Raji (cell line): ENCODE results near the gene ENGASE.

Experiments
- POLR2A ChIP-seq: IDR thresholded peaks from 2 replicates; pipeline ENCODE4 v1.6.1; 2011; ENCODE audit warnings: low read depth, low read length, control low read depth; ENCODE audit not compliant: insufficient read depth

Gene ENGASE

GRCh38 chr17:79105937-79106336, 31.3 kb downstream of the ENGASE start:
- no peak for TF ChIP-seq POLR2A

GRCh38 chr17:79106958-79107357, 32.3 kb downstream of the ENGASE start:
- TF ChIP-seq POLR2A: no peak

GRCh38 chr17:79107499-79108231, 33.0 kb downstream of the ENGASE start:
- no peak for TF ChIP-seq POLR2A

DNA sequence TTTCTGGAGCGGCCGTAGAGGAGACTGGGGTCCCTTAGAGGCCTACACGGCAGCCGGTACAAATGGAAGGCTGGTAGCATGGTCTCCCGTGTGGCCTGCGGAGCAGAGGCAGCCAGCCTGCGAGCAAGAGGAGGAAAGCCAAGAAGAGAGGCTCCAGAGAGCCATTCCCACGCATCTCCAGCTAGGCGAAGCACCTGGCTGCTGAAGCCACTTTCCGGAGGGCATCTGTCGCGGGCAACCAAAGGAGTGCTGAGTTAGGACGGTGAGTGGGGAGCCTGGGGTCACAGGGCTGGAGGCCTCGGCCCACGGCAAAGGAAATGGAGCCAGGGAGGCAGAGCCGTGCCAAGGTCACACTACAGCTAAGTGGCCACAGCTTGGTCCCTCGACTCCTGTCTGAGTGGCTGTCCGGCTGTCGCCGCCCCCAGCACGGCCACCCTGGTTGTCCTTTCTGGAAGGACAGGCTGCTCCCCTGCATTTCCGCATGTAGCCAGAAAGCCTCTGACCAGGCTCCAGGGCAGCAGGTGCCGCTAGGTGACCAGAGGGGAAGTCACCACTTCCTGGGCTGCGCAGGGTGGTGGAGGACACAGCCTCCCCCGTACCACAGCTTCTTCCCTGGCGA, 33.7 kb downstream of the ENGASE start:
- no peak for TF ChIP-seq POLR2A

GRCh38 chr17:79108870-79109269, 34.2 kb downstream of the ENGASE start:
- no peak for TF ChIP-seq POLR2A

- TF ChIP-seq POLR2A: no peak
These were observed 35.0 kb downstream of the ENGASE start for GRCh38 chr17:79109584-79109983.

DNA sequence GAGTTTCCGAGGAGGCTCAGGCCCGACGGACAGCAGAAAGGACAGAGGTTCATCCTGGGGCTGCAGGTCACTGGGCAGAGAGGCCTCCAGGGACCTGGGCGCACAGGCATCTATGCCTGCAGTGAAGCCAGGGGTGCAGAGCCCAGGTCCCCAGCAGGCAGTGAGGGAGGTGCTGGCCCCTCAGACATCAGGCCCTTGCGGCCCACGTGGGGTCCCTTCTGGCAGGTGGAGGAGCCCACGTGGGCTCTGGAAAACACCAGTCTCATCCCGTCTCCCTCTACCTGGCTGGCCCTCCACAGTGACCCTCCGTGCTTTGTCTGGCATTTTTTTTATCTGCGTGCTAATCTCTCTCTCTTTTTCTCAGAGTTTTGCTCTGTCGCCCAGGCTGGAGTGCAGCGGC, 36.5 kb downstream of the ENGASE start:
- no peak for TF ChIP-seq POLR2A

DNA sequence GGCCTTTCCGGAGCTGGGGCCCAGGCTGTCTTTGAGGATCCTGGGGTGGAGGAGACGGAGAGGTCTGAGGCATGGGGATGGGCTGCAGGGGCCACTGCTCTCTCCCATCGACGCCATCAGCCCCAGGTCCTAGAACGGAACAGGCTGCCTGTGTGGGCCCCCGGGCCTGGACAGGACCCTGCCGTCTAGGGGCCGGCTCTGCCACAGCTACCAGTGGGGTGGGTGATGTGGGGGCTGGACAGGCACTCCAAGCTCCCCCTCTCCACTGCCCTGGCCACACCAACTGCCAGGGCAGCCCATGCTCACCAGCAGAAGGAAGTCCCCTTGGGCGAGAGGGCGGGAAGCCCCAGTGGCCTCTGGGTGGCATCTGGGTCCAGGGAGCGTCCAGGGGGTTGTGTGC, 37.8 kb downstream of the ENGASE start:
- no peak for TF ChIP-seq POLR2A

- TF ChIP-seq POLR2A: no peak
These were observed 39.3 kb downstream of the ENGASE start for GRCh38 chr17:79113699-79114457.

DNA sequence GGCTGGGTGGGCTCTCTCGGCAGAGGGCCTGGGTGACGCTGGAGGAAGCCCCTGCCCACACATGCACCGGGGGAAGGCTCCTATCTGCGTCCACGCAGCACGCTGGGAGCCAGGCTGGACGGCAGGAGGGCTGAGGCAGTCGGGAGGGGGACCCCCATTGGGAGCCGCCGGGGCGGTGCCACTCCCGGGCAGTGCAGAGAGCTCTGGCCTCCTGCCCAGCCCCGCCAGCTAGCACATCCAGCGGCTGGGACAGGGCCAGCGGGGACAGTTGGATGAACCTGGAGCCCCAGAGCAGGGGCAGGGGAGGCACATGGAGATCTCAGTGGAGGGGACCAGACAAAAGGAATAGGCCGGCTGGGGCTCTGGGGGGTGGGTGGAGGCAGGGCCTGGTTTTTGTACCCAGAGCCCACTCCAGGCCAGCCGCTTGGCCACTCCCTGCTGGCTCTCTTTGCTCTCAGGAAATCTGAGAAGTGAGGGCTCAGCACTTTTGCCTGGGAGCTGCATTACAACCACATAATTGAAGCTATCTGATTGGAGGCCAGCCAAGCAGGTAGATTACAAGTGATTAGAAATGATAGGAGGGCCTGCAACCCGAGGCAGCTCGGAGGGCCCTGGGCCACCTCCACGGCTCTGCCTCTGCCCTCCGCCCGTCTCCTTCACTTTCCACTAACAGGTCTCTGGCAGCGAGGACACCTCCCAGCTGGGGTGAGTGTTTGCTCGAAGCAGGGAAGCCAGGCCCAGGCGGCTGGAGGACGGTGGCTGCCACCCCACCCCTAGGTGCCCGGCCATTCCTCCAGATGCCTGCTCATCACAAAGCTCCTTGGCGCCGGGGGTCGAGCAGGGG, 40.1 kb downstream of the ENGASE start:
- TF ChIP-seq POLR2A: no peak

DNA sequence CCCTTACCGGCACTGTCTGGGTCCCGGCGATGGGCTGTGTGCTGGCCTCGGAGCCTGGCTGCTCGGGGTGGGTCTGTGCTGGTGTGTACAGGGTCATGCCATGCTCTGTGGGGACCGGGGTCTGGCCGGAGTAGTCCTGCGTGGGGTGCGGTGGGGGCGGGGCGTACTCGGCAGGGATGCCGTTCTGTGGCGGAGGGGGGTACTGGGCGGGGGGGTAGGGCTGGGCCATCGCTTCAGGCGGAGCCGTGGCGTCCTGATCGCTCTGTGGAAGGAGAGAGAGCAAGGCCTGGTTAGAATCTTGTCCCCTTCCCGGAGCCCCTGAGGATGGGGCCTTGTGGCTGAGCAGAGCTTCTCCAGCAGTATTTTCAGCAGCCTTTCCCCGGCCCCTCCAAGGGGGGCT, 40.9 kb downstream of the ENGASE start:
- no peak for TF ChIP-seq POLR2A

GRCh38 chr17:79116575-79117368, 42.1 kb downstream of the ENGASE start:
- TF ChIP-seq POLR2A: no peak

DNA sequence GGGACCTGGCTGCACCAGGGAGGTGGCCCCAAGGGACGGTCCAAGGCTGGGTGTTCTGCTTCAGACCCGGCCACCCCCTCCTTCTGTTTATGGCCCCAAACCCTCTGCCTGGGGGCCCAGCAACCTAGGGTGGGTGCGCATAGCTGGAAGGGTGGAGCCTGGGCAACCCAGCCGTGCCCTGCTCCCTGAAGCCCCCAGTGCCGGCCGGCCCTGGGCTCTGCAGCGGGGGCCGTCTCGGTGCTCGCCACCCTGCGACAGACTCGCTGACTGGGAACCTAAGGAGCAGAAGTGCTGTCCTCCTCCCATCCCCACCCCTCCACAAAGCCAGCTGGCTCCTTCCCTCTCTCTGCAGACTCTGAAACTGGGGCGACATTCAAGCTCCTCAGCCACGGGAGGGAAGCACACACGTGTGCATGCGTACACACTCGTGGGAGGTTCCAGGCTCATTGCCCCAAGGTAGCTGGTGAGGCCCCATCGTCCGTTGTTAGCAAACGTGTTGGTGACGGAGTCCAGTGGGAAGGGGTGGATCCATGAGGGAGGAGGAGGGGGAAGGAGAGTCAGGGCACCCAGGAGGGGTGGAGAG, 43.4 kb downstream of the ENGASE start:
- no peak for TF ChIP-seq POLR2A

DNA sequence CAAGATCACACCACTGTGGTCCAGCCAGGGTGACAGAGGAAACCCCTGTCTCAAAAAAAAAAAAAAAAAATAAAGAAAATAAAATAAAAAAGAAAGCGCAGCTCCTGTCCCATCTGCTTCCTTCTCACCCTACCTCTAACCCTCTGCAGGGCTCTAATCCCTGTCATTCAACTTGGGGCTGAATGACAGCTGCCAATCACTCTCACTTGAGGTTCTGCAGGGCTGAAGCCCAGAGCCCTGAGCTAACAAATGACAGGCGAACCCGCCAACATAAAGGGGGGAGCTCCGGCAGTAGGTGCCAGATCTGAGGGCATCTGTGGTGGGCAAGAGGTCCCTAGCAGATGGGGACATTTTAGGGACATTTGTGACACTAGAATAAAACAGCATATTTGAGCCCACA, 44.3 kb downstream of the ENGASE start:
- no peak for TF ChIP-seq POLR2A

DNA sequence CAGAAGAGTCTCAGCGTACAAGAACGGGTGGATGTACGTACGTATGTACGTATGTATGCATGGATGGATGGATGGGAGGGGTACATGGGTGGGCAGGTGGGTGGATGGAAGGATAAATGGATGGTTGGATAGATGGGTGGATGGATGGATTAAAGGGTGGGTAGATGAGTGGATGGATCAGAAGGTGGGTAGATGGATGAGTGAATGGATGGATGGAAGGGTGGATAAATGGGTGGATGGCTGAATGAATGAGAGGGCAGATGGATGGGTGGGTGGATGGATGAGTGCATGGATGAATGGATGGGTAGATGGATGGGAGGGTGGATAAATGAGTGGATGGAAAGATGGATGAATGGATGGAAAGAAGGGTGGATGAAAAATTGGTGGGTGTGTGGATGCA, 45.6 kb downstream of the ENGASE start:
- no peak for TF ChIP-seq POLR2A

DNA sequence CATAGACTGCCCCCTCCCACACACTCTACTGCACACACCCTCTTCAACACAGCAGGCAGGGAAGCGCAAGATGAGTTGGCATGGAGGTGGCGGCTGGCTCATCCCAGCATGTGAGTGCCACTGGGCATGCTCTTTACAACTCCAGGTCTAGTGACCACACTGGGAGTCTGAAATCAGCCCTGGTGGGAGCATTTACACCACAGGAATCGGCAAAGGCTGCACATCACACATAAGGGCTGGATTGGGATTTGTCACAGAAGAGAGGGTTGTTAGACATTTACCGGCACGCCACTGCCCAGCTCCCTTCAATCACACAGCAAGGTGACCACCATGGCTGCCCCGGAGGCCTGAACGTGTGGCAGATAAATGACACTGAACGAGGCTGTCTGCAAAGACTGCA, 49.4 kb downstream of the ENGASE start:
- no peak for TF ChIP-seq POLR2A
